ENCODE results near the gene FCHSD2.

DNA sequence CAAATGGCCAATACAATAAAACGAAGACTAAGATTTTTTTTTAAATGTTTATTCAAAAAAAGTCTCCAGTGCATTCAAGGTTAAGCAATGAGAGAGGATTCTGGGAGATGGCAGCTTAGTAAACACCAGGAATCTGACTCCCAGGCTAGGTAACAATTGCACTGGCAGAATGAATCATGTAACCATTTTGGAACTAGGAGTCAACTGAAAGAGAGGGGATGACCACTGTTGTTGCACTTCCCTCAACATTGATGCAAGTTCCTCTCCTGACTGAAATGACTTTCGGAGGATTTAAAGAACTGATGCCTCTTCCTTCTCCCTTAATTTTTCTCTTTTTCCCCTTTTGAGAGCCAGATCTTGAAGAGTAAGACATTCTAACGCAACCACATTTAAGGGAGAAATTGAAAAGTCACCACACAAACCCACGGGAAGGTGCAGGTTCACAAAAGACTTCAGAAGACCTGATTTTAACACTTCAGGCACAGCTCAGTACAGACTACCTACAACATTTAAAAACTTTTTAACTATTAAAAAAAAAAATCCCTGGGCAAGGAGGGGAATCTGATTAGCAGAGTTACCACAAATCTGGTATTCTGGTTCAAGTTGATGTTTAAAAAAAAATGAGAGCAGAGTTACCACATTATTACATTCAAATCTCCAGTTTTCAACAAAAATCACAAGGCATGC is 56.8 kb downstream of the FCHSD2 start:
- no peak for TF ChIP-seq EP300 (IDR thresholded peaks at IDR 0.05)
- TF ChIP-seq, protein P1, sequence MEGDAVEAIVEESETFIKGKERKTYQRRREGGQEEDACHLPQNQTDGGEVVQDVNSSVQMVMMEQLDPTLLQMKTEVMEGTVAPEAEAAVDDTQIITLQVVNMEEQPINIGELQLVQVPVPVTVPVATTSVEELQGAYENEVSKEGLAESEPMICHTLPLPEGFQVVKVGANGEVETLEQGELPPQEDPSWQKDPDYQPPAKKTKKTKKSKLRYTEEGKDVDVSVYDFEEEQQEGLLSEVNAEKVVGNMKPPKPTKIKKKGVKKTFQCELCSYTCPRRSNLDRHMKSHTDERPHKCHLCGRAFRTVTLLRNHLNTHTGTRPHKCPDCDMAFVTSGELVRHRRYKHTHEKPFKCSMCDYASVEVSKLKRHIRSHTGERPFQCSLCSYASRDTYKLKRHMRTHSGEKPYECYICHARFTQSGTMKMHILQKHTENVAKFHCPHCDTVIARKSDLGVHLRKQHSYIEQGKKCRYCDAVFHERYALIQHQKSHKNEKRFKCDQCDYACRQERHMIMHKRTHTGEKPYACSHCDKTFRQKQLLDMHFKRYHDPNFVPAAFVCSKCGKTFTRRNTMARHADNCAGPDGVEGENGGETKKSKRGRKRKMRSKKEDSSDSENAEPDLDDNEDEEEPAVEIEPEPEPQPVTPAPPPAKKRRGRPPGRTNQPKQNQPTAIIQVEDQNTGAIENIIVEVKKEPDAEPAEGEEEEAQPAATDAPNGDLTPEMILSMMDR (IDR thresholded peaks at IDR 0.05), result no peak
